Calu3 (cell line): ENCODE data around the gene GPR39. TPM values are rescaled to one million over a fixed set of nuclear protein-coding genes. Genes with fewer than 3 reads are reported as not detected.

ENCODE experiments used
- BruUV-seq: library from RNA; stranded (reverse); fragments of 400-500 nt; replicated peaks from 2 replicates; lab custom pipeline; 2021; lab: Mats Ljungman, UMichigan
- CTCF ChIA-PET: fragments of 300-600 bp; sonication (Branson Sonifier 250); formaldehyde crosslinking; loops from one replicate; lab custom pipeline; 2022; ENCODE audit warnings: antibody characterized with exemption; lab: Charles Lee
- DNase-seq: peaks from one replicate; pipeline ENCODE4 v3.0.0; 2022
- H3K27ac Mint-ChIP-seq: one replicate; pipeline ENCODE4 v1.8.0; 2022; ENCODE audit warnings: mixed read lengths; ENCODE audit not compliant: unreplicated experiment
- H3K27me3 Mint-ChIP-seq: one replicate; pipeline ENCODE4 v1.8.0; 2022; ENCODE audit warnings: mixed read lengths; ENCODE audit not compliant: unreplicated experiment
- H3K36me3 Mint-ChIP-seq: one replicate; pipeline ENCODE4 v1.8.0; 2022; ENCODE audit warnings: mild to moderate bottlenecking, moderate library complexity, mixed read lengths; ENCODE audit not compliant: insufficient read depth, unreplicated experiment
- H3K4me1 Mint-ChIP-seq: one replicate; pipeline ENCODE4 v1.8.0; 2022; ENCODE audit warnings: mild to moderate bottlenecking, low read depth, mixed read lengths; ENCODE audit not compliant: unreplicated experiment
- H3K4me3 Mint-ChIP-seq: one replicate; pipeline ENCODE4 v1.8.0; 2022; ENCODE audit warnings: mild to moderate bottlenecking, low read depth, moderate library complexity, mixed read lengths; ENCODE audit not compliant: unreplicated experiment
- H3K9me3 Mint-ChIP-seq: one replicate; pipeline ENCODE4 v1.8.0; 2022; ENCODE audit warnings: low read depth, mixed read lengths; ENCODE audit not compliant: unreplicated experiment
- CTCF ChIP-seq: fragments of 200-600 bp; IDR thresholded peaks from one replicate; pipeline ENCODE4 v1.8.0; 2022; ENCODE audit warnings: antibody characterized with exemption; ENCODE audit not compliant: unreplicated experiment
- intact Hi-C: fragments of 100-400 bp; cut with micrococcal nuclease; formaldehyde crosslinking; loops from one replicate; pipeline ENCODE4 v1.10.0; 2022; ENCODE audit not compliant: unreplicated experiment
- total RNA-seq: library from RNA; stranded (reverse); gene quantifications from 2 replicates; pipeline ENCODE4 v1.2.3, GENCODE V29; 2022

GPR39 gene
- total RNA-seq, 1 experiment from 2014 or later: 24.9 TPM

DNA sequence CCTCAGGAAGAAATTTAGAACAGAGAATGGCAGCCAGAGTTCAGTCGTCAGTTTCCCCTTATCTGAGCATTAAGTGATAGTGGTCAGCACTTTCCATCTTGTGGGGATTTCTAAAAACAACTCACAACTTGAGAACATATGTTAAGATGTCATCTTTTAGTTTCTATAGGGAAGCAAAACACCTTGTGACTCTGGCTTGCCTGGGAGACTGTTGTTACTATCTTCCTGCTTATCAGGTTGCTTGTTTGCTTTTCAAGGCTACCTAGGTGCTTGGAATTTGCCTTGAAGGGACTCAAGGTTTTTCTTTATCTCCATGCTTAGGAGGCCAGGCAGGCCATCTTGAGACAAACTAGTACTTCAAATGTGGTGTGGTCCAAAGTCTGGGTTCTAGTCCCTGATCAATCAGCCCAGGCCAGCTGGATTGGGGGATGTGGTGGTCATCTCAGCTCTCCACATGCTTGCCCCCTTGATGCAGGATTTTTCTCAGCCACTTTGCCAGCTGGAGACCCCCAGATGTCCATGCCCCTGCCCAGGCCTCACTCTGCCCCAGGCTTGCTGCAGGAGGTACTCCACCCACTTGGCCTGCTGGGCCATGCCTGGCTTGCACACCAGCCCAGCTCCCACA lies 127.5 kb downstream of the GPR39 start:
- no peak overlapping the region for H3K4me3 Mint-ChIP-seq
- no TSS peak for BruUV-seq
- CTCF ChIA-PET: no interaction called here

GRCh38 chr2:132547090-132547687 lies 130.6 kb downstream of the GPR39 start:
- CTCF ChIA-PET: interaction anchor here (0.5 to 1.4 kb wide), 9 partner anchors 16 to 1233 kb away, joined by 3 to 10 read pairs (median 4); partner anchors contain the start of gene GPR39
- H3K4me3 Mint-ChIP-seq: no peak overlapping the region
- no peaks in the 10 kb centered on the region for H3K36me3 Mint-ChIP-seq
- no peaks in the 10 kb centered on the region for H3K27me3 Mint-ChIP-seq
- peak; percentile 79 for TF ChIP-seq CTCF
- peak; percentile 79 for DNase-seq
- peaks cover 9% of the 10 kb centered on the region for H3K4me1 Mint-ChIP-seq
- intact Hi-C loops: loop anchor here (1.0 to 10.0 kb wide), 3 partner anchors 120 to 624 kb away; no protein-coding TSS in a partner anchor
- peaks cover 11% of the 10 kb centered on the region for H3K9me3 Mint-ChIP-seq
- no TSS peak for BruUV-seq
- no peak overlapping the region for H3K27ac Mint-ChIP-seq

More for the DNA sequence above, 127.5 kb downstream of the GPR39 start:
- Mint-ChIP-seq H3K27me3 (no peaks in the 10 kb centered on the region), H3K27ac (no peak overlapping the region), H3K36me3 (no peaks in the 10 kb centered on the region), H3K9me3 (peaks cover 6% of the 10 kb centered on the region), H3K4me1 (peaks cover 9% of the 10 kb centered on the region)
- no peak for DNase-seq
- no peak for TF ChIP-seq CTCF
- intact Hi-C loops: loop anchor here (10.0 kb wide), 1 partner anchor 601 kb away; no protein-coding TSS in a partner anchor

DNA sequence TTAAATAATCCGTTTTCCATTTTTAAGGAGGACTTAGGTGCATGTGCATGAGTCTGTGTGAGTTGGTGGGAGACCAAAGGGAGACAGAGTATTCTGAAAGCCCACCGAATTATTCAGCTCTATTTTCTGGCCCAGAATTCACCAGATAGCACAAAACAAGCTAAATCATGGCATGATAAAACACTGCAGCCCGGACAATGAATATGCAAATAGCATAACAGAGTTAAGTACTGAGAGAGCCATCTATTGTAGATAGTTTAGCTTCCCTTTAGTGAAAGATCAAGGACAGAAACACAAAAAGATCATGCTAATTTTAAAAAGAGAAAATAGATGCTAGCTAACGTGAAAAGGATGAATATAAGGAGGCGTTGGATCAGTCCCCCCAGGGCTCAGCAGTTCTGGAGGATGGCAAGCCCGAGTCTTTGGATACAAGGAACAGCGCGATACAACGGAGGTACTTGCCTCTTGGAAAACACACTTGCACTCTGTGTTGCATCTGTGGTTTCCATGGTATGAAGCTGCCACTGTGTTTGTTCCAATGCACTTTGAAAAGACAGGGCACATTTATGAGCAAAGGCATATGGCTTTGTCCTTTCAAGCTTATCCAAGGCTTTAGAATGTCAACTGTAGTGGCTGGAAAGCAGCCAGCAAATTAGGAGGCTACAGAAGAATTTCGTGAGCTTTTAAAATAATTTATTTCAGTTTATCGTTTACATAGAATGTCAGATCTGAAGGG lies 133.5 kb downstream of the GPR39 start:
- H3K27me3 Mint-ChIP-seq: no peaks in the 10 kb centered on the region
- H3K4me3 Mint-ChIP-seq: no peak overlapping the region
- DNase-seq: no peak
- CTCF ChIA-PET: interaction anchor here (0.6 kb wide), 1 partner anchor 167 kb away, joined by 3 read pairs; no protein-coding TSS in a partner anchor
- no TSS peak for BruUV-seq
- H3K9me3 Mint-ChIP-seq: peaks cover 5% of the 10 kb centered on the region
- H3K27ac Mint-ChIP-seq: no peak overlapping the region
- TF ChIP-seq CTCF: no peak
- no peaks in the 10 kb centered on the region for H3K4me1 Mint-ChIP-seq
- peaks cover 5% of the 10 kb centered on the region for H3K36me3 Mint-ChIP-seq
- intact Hi-C loops: loop anchor here (5.0 to 10.0 kb wide), 2 partner anchors 117 to 595 kb away; no protein-coding TSS in a partner anchor

DNA sequence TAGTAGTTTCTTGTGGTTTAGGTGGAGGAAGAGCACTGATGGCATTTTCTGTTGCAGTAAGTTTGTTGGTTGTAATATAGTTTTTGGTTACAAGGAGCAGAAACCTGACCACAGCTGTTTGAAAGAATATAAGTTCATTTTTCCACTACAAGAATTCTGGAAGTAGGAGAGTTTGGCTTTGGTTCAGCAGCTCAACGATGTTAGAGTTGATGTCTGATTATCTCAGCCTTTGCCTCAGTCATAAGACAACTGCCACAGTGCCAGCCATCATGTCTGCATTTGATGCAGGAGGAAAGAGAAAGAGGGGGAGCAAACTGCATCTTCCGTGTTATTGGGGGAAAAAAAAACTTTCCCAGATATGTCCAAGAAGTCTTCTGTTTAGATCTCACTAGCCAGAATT lies 134.3 kb downstream of the GPR39 start:
- Mint-ChIP-seq H3K9me3 (peaks cover 5% of the 10 kb centered on the region), H3K4me1 (no peaks in the 10 kb centered on the region), H3K27me3 (no peaks in the 10 kb centered on the region), H3K27ac (no peak overlapping the region), H3K36me3 (peaks cover 5% of the 10 kb centered on the region), H3K4me3 (no peak overlapping the region)
- no peak for TF ChIP-seq CTCF
- CTCF ChIA-PET: no interaction called here
- DNase-seq: no peak
- intact Hi-C loops: no loop called here
- no TSS peak for BruUV-seq
